Measurements from ENCODE around the gene UTS2R. TPM values are rescaled to one million over a fixed set of nuclear protein-coding genes. Genes with fewer than 3 reads are reported as not detected.

Gene UTS2R
- total RNA-seq, 1 donor from 2014 or later: 7.2 TPM

DNA sequence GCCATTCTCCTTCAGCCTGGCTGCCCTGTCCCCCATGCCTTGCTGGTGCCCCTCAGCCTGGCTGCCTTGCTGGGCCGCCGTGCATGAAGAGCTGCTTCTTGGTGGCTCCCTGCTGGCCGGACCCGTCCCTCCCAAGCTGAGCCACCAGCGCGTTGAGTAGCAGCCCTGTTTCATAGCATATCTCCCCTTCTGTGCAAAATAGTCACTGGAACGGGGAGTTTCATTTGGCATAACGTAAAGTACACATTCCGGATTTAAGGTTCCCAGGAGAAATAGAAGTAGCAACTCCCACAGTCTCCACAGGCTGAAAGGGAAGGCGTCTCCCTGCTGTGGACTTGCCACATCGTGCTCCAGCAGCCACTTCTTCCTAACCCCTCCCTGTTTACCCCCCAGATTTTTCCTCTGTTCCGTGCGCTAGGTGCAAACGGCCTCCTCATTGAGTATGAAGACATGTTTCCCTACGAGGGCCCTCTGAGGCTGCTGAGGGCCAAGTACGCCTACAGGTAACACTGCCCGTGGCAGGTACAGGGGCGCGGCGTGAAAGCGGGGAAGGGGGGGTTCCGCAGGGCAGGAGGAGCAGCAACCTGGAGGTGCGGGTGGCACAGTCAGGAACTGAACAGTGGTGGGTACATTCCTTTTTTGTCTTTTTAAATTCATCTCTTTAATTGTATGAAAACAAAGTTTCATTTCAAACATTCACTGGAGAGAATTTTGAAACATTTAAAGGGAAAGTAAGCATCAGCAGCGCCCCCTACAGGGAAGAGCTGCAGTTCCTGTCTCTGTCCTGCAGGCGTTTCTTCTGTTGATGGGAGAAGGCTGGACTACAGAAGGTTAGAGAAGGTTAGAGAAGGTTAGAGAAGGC is 52.7 kb downstream of the UTS2R start:
- no peak for DNase-seq
- H3K27ac Mint-ChIP-seq (ENCODE audit: unreplicated experiment): peak overlapping the region; percentile 44
- H3K4me3 Mint-ChIP-seq (ENCODE audit: unreplicated experiment): no peak overlapping the region
- H3K27me3 Mint-ChIP-seq (ENCODE audit: unreplicated experiment): peaks cover 5% of the 10 kb centered on the region
- H3K9me3 Mint-ChIP-seq (ENCODE audit: unreplicated experiment): peaks cover 15% of the 10 kb centered on the region
- H3K4me1 Mint-ChIP-seq (ENCODE audit: low read depth, unreplicated experiment): no peaks in the 10 kb centered on the region
- peaks cover 28% of the 10 kb centered on the region for H3K36me3 Mint-ChIP-seq (ENCODE audit: unreplicated experiment)
- TF ChIP-seq, protein P1, sequence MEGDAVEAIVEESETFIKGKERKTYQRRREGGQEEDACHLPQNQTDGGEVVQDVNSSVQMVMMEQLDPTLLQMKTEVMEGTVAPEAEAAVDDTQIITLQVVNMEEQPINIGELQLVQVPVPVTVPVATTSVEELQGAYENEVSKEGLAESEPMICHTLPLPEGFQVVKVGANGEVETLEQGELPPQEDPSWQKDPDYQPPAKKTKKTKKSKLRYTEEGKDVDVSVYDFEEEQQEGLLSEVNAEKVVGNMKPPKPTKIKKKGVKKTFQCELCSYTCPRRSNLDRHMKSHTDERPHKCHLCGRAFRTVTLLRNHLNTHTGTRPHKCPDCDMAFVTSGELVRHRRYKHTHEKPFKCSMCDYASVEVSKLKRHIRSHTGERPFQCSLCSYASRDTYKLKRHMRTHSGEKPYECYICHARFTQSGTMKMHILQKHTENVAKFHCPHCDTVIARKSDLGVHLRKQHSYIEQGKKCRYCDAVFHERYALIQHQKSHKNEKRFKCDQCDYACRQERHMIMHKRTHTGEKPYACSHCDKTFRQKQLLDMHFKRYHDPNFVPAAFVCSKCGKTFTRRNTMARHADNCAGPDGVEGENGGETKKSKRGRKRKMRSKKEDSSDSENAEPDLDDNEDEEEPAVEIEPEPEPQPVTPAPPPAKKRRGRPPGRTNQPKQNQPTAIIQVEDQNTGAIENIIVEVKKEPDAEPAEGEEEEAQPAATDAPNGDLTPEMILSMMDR (IDR thresholded peaks at IDR 0.05; ENCODE audit: partially characterized antibody, unreplicated experiment): peak; percentile 59

DNA sequence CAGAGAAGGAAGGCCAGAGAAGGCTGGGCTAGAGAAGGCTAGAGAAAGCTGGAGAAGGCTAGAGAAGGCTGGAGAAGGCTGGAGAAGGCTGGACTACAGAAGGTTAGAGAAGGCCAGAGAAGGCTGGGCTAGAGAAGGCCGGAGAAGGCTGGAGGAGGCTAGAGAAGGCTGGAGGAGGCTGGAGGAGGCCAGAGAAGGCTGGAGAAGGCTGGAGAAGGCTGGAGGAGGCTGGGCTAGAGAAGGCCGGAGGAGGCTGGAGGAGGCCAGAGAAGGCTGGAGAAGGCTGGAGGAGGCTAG is 53.2 kb downstream of the UTS2R start:
- Mint-ChIP-seq H3K9me3 (ENCODE audit: unreplicated experiment) (peaks cover 15% of the 10 kb centered on the region), H3K36me3 (ENCODE audit: unreplicated experiment) (peaks cover 26% of the 10 kb centered on the region), H3K27ac (ENCODE audit: unreplicated experiment) (peak overlapping the region; percentile 44), H3K27me3 (ENCODE audit: unreplicated experiment) (peaks cover 5% of the 10 kb centered on the region), H3K4me1 (ENCODE audit: low read depth, unreplicated experiment) (peaks cover 5% of the 10 kb centered on the region), H3K4me3 (ENCODE audit: unreplicated experiment) (no peak overlapping the region)
- no peak for DNase-seq
- TF ChIP-seq, protein P1 (IDR thresholded peaks at IDR 0.05; ENCODE audit: partially characterized antibody, unreplicated experiment): no peak

Other genes with a start within 250 kb of the UTS2R start
- 40.7 TPM for gene CCDC57, start 158.9 kb upstream of the UTS2R start, total RNA-seq (ENCODE audit: unreplicated experiment)
- 15.6 TPM for gene SLC16A3, start 142.7 kb upstream of the UTS2R start, total RNA-seq (ENCODE audit: unreplicated experiment)
- gene CSNK1D, start 98.1 kb upstream of the UTS2R start, total RNA-seq (ENCODE audit: unreplicated experiment): 211 TPM
- gene CD7, start 54.2 kb upstream of the UTS2R start, total RNA-seq (ENCODE audit: unreplicated experiment): 0.27 TPM
- 0.29 TPM for gene SECTM1, start 38.0 kb upstream of the UTS2R start, total RNA-seq (ENCODE audit: unreplicated experiment)
- not detected for gene TEX19, start 12.5 kb upstream of the UTS2R start, total RNA-seq (ENCODE audit: unreplicated experiment)
- 58.7 TPM for gene HEXD, start 46.6 kb downstream of the UTS2R start, total RNA-seq (ENCODE audit: unreplicated experiment)
- 23.0 TPM for gene OGFOD3, start 46.8 kb downstream of the UTS2R start, total RNA-seq (ENCODE audit: unreplicated experiment)
- 134 TPM for gene CYBC1, start 79.0 kb downstream of the UTS2R start, total RNA-seq (ENCODE audit: unreplicated experiment)
- 177 TPM for gene NARF, start 87.0 kb downstream of the UTS2R start, total RNA-seq (ENCODE audit: unreplicated experiment)
- 95.7 TPM for gene FOXK2, start 148.0 kb downstream of the UTS2R start, total RNA-seq (ENCODE audit: unreplicated experiment)

Data from glutamatergic neuron (in vitro differentiated cells).